H1 (cell line): Measurements from ENCODE around the gene CDHR2. TPM values are rescaled to one million over a fixed set of nuclear protein-coding genes. Genes with fewer than 3 reads are reported as not detected.

Experiments used
- ATF2 ChIP-seq: IDR thresholded peaks from 2 replicates; pipeline ENCODE4 v1.6.1; 2012; ENCODE audit warnings: low read length, inconsistent platforms
- ATF3 ChIP-seq: IDR thresholded peaks from 2 replicates; pipeline ENCODE4 v1.6.1; 2011; ENCODE audit warnings: low read depth, mild to moderate bottlenecking, low read length; ENCODE audit not compliant: insufficient read depth
- BRCA1 ChIP-seq: IDR thresholded peaks from 2 replicates; pipeline ENCODE4 v1.6.1; 2012; ENCODE audit warnings: low read depth, low read length, improper control_type of control experiment
- CBX8 ChIP-seq: fragments of 300-800, 300-1000 bp; sonication (generic); IDR thresholded peaks from 2 replicates; pipeline ENCODE4 v1.7.1; 2016; ENCODE audit warnings: low read depth, low read length, borderline replicate concordance
- EGR1 ChIP-seq: IDR thresholded peaks from 2 replicates; pipeline ENCODE4 v1.6.1; 2011; ENCODE audit warnings: low read depth, low read length, borderline replicate concordance
- KDM5A ChIP-seq: fragments of 200-600 bp; IDR thresholded peaks from 2 replicates; pipeline ENCODE4 v1.7.1; 2012; ENCODE audit warnings: mild to moderate bottlenecking, low read length, inconsistent platforms, mixed read lengths
- MAX ChIP-seq: IDR thresholded peaks from 2 replicates; pipeline ENCODE4 v1.6.1; 2012; ENCODE audit warnings: inconsistent platforms
- RAD21 ChIP-seq, 2 experiments: IDR thresholded peaks in 1 of 2; conservative IDR thresholded peaks in 1 of 2; 2 replicates each; pipeline ENCODE4 v1.6.1; 2011; ENCODE audit warnings: low read depth in 2 of 2, low read length in 2 of 2, improper control_type of control experiment in 1 of 2, inconsistent platforms in 1 of 2, mild to moderate bottlenecking in 1 of 2, moderate library complexity in 1 of 2
- SP2 ChIP-seq: IDR thresholded peaks from 2 replicates; pipeline ENCODE4 v1.6.1; 2012; ENCODE audit warnings: mild to moderate bottlenecking, low read length, inconsistent platforms
- polyA plus RNA-seq, 7 experiments: library from polyadenylated mRNA; depleted of rRNA in 3 of 7; stranded (reverse) in 5 of 7; unstranded in 2 of 7; fragments of >200 nt in 5 of 7; fragments of 200-250 nt in 2 of 7; gene quantifications; 1 replicate in 5 of 7; 2 replicates in 1 of 7; 4 replicates in 1 of 7; pipeline versions ENCODE4 v1.2.1 to v1.2.3, GENCODE V29; 2011 to 2013; ENCODE audit warnings: missing spikeins in 2 of 7, mixed read lengths in 2 of 7
- total RNA-seq: library from RNA; stranded (reverse); fragmentation: NEBNext Ultra II Directional; extraction: Animal tissue kit (Norgen Biotek cat#: 25700); gene quantifications from 2 replicates; pipeline ENCODE4 v1.2.1, GENCODE V29; 2021

Gene CDHR2
- total and polyA plus RNA-seq, 2 of the 8 experiments (the other 6 are each of a cell fraction or from before 2014, with no cell fraction given) = 0.02 to 0.43 TPM

GRCh38 chr5:176609724-176610434 lies 60.7 kb downstream of the CDHR2 start, which contains the start of gene GPRIN1 (continued):
- no peak for TF ChIP-seq BRCA1
- peak; percentile 22 to 55; a peak in 3 of 4 replicates for TF ChIP-seq RAD21 (IDR thresholded peaks at IDR 0.05 in 1 of 2, conservative IDR thresholded peaks at IDR 0.05 in 1 of 2; ENCODE audit: low read depth in 2 of 2, low read length in 2 of 2)
- no peak for TF ChIP-seq CBX8
- no peak for TF ChIP-seq KDM5A
- no peak for TF ChIP-seq ATF3
- no peak for TF ChIP-seq SP2
- no peak for TF ChIP-seq EGR1
- no peak for TF ChIP-seq ATF2
- TF ChIP-seq MAX = no peak
